HL-60 (cell line): ENCODE data around the gene SASH1.

Experiments used
- CTCF ChIP-seq: IDR thresholded peaks from one replicate; pipeline ENCODE4 v1.5.1; 2011; ENCODE audit warnings: low read length, control low read depth, inconsistent platforms; ENCODE audit not compliant: insufficient read depth
- GABPA ChIP-seq: IDR thresholded peaks from 2 replicates; pipeline ENCODE4 v1.6.1; 2012; ENCODE audit warnings: low read depth
- POLR2AphosphoS5 ChIP-seq: IDR thresholded peaks from 2 replicates; pipeline ENCODE4 v1.6.1; 2012; ENCODE audit warnings: low read depth
- SPI1 ChIP-seq: IDR thresholded peaks from 2 replicates; pipeline ENCODE4 v1.6.1; 2012; ENCODE audit warnings: low read depth, mild to moderate bottlenecking, borderline replicate concordance
- TF ChIP-seq, protein P1 (sequence below): IDR thresholded peaks from 2 replicates; pipeline ENCODE4 v1.6.1; 2012; ENCODE audit warnings: low read depth; ENCODE audit not compliant: insufficient replicate concordance

DNA sequence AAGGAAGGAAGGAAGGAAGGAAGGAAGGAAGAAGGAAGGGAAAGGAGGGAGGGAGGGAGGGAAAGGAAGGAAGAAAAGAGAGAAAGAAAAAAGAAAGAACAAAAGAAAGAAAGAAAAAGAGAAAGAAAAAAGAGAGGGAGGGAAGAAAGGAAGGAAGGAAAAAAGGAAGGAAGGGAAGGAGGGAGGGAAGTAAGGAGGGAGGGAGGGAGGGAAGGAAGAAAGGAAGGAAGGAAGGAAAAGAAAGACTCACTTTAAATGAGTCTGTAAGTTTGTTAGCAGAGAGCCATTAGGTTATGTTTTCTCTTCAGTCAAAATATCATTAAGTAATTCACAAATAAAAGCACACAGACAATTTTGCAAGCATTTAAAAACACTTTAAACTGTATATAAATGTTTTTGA is 44.0 kb upstream of the SASH1 start:
- TF ChIP-seq GABPA, result no peak
- TF ChIP-seq CTCF, result no peak
- no peak for TF ChIP-seq SPI1
- no peak for TF ChIP-seq POLR2AphosphoS5
- TF ChIP-seq, protein P1, sequence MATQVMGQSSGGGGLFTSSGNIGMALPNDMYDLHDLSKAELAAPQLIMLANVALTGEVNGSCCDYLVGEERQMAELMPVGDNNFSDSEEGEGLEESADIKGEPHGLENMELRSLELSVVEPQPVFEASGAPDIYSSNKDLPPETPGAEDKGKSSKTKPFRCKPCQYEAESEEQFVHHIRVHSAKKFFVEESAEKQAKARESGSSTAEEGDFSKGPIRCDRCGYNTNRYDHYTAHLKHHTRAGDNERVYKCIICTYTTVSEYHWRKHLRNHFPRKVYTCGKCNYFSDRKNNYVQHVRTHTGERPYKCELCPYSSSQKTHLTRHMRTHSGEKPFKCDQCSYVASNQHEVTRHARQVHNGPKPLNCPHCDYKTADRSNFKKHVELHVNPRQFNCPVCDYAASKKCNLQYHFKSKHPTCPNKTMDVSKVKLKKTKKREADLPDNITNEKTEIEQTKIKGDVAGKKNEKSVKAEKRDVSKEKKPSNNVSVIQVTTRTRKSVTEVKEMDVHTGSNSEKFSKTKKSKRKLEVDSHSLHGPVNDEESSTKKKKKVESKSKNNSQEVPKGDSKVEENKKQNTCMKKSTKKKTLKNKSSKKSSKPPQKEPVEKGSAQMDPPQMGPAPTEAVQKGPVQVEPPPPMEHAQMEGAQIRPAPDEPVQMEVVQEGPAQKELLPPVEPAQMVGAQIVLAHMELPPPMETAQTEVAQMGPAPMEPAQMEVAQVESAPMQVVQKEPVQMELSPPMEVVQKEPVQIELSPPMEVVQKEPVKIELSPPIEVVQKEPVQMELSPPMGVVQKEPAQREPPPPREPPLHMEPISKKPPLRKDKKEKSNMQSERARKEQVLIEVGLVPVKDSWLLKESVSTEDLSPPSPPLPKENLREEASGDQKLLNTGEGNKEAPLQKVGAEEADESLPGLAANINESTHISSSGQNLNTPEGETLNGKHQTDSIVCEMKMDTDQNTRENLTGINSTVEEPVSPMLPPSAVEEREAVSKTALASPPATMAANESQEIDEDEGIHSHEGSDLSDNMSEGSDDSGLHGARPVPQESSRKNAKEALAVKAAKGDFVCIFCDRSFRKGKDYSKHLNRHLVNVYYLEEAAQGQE, result no peak
